DND-41 (cell line): ENCODE results near the gene DNMBP.
"Not testable (repeated sequence)": the region's sequence is repeated elsewhere in the genome, so short reads cannot be mapped to it uniquely, and the experiment has no call there.

ENCODE experiments used
- ATAC-seq: fragments of 200-7000 bp; cut with Tn5 transposase; 3 replicates; pipeline ENCODE4 v1.9.1; 2021; ENCODE audit warnings: low read depth; ENCODE audit not compliant: insufficient read depth
- DNase-seq: peaks from one replicate; pipeline ENCODE4 v3.0.0-alpha.2; 2020
- H2AFZ ChIP-seq: 2 replicates; pipeline ENCODE4 v1.6.0; 2012; ENCODE audit warnings: low read depth, low read length
- H3K27ac ChIP-seq: 2 replicates; pipeline ENCODE4 v1.5.1; 2012; ENCODE audit warnings: low read length, inconsistent platforms
- H3K27me3 ChIP-seq: fragments of 200-600 bp; sonication (generic); 2 replicates; pipeline ENCODE4 v1.6.0; 2012; ENCODE audit warnings: low read length, mild to moderate bottlenecking, inconsistent platforms; ENCODE audit not compliant: insufficient read depth, poor library complexity
- H3K36me3 ChIP-seq: 2 replicates; pipeline ENCODE4 v1.5.1; 2012; ENCODE audit warnings: low read length, inconsistent platforms; ENCODE audit not compliant: insufficient read depth
- H3K4me1 ChIP-seq: 2 replicates; pipeline ENCODE4 v1.5.1; 2012; ENCODE audit warnings: mild to moderate bottlenecking, low read length; ENCODE audit not compliant: insufficient read depth
- H3K4me2 ChIP-seq: 2 replicates; pipeline ENCODE4 v1.6.0; 2012; ENCODE audit warnings: mild to moderate bottlenecking, moderate library complexity, low read length, inconsistent platforms; ENCODE audit not compliant: insufficient read depth
- H3K4me3 ChIP-seq, 2 experiments: fragments of 200-600 bp in 1 of 2; shearing (Covaris generic) in 1 of 2; 2 replicates each; pipeline ENCODE4 v1.5.1; 2012 to 2016; ENCODE audit warnings: inconsistent platforms in 2 of 2, low read length in 2 of 2, mild to moderate bottlenecking in 2 of 2, low read depth in 1 of 2, moderate library complexity in 1 of 2
- H3K79me2 ChIP-seq: 2 replicates; pipeline ENCODE4 v1.6.0; 2012; ENCODE audit warnings: low read length, inconsistent platforms; ENCODE audit not compliant: insufficient read depth
- H3K9ac ChIP-seq: 2 replicates; pipeline ENCODE4 v1.6.0; 2012; ENCODE audit warnings: low read depth, mild to moderate bottlenecking, inconsistent platforms, low read length, moderate library complexity
- H3K9me3 ChIP-seq: 2 replicates; pipeline ENCODE4 v1.5.1; 2012; ENCODE audit warnings: low read length, moderate library complexity, mild to moderate bottlenecking, inconsistent platforms; ENCODE audit not compliant: insufficient read depth, severe bottlenecking
- H4K20me1 ChIP-seq: 2 replicates; pipeline ENCODE4 v1.6.0; 2012; ENCODE audit warnings: low read length; ENCODE audit not compliant: insufficient read depth
- CTCF ChIP-seq: IDR thresholded peaks from 2 replicates; pipeline ENCODE4 v1.5.1; 2012; ENCODE audit warnings: borderline replicate concordance, low read length, moderate library complexity, mild to moderate bottlenecking; ENCODE audit not compliant: poor library complexity, severe bottlenecking; ENCODE audit errors: extremely low read depth
- EZH2 ChIP-seq: IDR thresholded peaks from 3 replicates; pipeline ENCODE4 v1.6.1; 2012; ENCODE audit warnings: borderline replicate concordance, low read depth, mild to moderate bottlenecking, moderate library complexity, low read length, inconsistent platforms; ENCODE audit not compliant: severe bottlenecking

Gene DNMBP

GRCh38 chr10:99958806-99959205, 50.9 kb downstream of the DNMBP start:
- no peak for TF ChIP-seq CTCF
- TF ChIP-seq EZH2 = no peak
- H3K9ac ChIP-seq = no peak overlapping the region
- no peak overlapping the region for H3K27ac ChIP-seq
- no peaks in the 10 kb centered on the region for H3K79me2 ChIP-seq
- H3K27me3 ChIP-seq = no peaks in the 10 kb centered on the region
- no peaks in the 10 kb centered on the region for H3K9me3 ChIP-seq
- no peak overlapping the region for H3K4me3 ChIP-seq
- H4K20me1 ChIP-seq = no peaks in the 10 kb centered on the region
- DNase-seq (no peak), ATAC-seq (no peak)
- H3K4me2 ChIP-seq = no peak overlapping the region
- no peaks in the 10 kb centered on the region; the same call in 1 of the 2 replicates for H3K36me3 ChIP-seq
- H3K4me1 ChIP-seq = no peaks in the 10 kb centered on the region
- no peak overlapping the region for H2AFZ ChIP-seq

GRCh38 chr10:99958302-99958701, 51.4 kb downstream of the DNMBP start:
- Histone ChIP-seq H3K79me2 (no peaks in the 10 kb centered on the region), H3K36me3 (no peaks in the 10 kb centered on the region; the same call in 1 of the 2 replicates), H3K9me3 (no peaks in the 10 kb centered on the region), H3K9ac (no peak overlapping the region), H2AFZ (no peak overlapping the region), H3K27me3 (no peaks in the 10 kb centered on the region), H3K27ac (no peak overlapping the region), H3K4me1 (no peaks in the 10 kb centered on the region), H3K4me2 (no peak overlapping the region), H4K20me1 (no peaks in the 10 kb centered on the region), H3K4me3 (no peak overlapping the region)
- ATAC-seq = no peak
- no peak for DNase-seq
- TF ChIP-seq EZH2 (no peak), CTCF (no peak)

GRCh38 chr10:99953510-99953909, 56.2 kb downstream of the DNMBP start:
- not testable (repeated sequence) for H3K36me3 ChIP-seq, DNase-seq, H3K27me3 ChIP-seq

GRCh38 chr10:99952799-99953198, 56.9 kb downstream of the DNMBP start:
- Histone ChIP-seq H3K4me2 (no peak overlapping the region), H3K4me3 (no peak overlapping the region), H2AFZ (no peak overlapping the region), H3K9me3 (peaks cover 2% of the 10 kb centered on the region), H3K9ac (no peak overlapping the region), H3K4me1 (no peaks in the 10 kb centered on the region), H3K36me3 (no peaks in the 10 kb centered on the region; the same call in 1 of the 2 replicates), H3K27me3 (no peaks in the 10 kb centered on the region), H4K20me1 (no peaks in the 10 kb centered on the region), H3K79me2 (no peaks in the 10 kb centered on the region), H3K27ac (no peak overlapping the region)
- DNase-seq = no peak
- TF ChIP-seq EZH2 (no peak), CTCF (no peak)
- no peak for ATAC-seq

More at GRCh38 chr10:99953510-99953909, 56.2 kb downstream of the DNMBP start:
- not testable (repeated sequence) for H3K4me1 ChIP-seq, H2AFZ ChIP-seq, ATAC-seq, H3K27ac ChIP-seq, H4K20me1 ChIP-seq, H3K4me3 ChIP-seq, H3K79me2 ChIP-seq, H3K9ac ChIP-seq, H3K4me2 ChIP-seq, H3K9me3 ChIP-seq

- not testable (repeated sequence) for H3K4me2 ChIP-seq, H3K27me3 ChIP-seq, ATAC-seq, H3K9me3 ChIP-seq, H3K27ac ChIP-seq, H3K79me2 ChIP-seq, H3K36me3 ChIP-seq, H3K4me1 ChIP-seq, H3K9ac ChIP-seq, DNase-seq, H3K4me3 ChIP-seq, H4K20me1 ChIP-seq, H2AFZ ChIP-seq
These were observed 63.7 kb downstream of the DNMBP start for GRCh38 chr10:99946051-99946450.
